ENCODE results near the gene ATG7. TPM values are rescaled to one million over a fixed set of nuclear protein-coding genes. Genes with fewer than 3 reads are reported as not detected.

ATG7 gene
- total RNA-seq, 4 donors from 2014 or later: 20.6 to 50.4 (median 39.9) TPM

DNA sequence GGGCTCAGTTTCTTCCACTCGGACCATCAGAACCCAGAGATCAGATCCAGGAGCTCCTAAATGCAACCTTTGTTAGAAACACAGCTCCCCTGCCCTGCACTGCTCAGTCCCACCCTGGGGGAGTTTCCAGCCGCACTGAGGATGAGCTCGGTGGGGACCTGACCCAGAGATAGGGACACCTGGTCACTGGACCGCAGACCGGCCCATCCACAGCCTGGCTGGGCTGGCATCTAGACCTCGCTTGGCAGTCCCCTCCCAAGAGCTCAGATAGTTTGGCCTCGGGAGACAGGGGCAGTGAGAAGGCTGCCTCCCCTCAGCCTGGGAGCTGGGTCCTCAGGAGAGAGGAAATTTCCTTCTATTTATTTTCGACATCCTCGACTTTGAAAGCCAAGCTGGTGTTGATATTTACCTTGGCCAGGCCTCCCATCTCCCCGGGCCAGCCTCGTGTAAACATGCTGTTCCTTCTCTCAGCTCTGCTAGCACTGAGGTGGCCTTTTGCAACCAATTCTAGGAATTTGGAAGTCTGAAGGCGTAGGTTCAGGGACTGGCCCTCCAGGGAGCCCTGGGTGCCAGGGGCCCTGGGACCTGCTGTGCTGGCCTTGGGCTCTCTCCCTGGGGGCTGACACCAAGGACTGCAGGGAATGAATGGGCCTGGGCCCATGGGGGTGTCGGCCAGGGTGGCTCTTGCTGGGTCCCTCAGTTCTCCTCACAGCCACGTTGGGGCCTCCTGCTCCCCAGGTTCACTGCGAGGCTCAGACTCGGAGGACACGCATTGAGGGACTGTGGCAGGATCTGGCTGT, 281.4 kb downstream of the ATG7 start:
- no peaks in the 10 kb centered on the region for H3K9me3 ChIP-seq
- peak; percentile 23 to 34 for TF ChIP-seq POLR2AphosphoS5 (IDR thresholded peaks at IDR 0.05)
- no peak for TF ChIP-seq EP300 (IDR thresholded peaks at IDR 0.05)
- no peak for TF ChIP-seq POLR2A (IDR thresholded peaks at IDR 0.05; ENCODE audit: low read depth)
- TF ChIP-seq, protein P1, sequence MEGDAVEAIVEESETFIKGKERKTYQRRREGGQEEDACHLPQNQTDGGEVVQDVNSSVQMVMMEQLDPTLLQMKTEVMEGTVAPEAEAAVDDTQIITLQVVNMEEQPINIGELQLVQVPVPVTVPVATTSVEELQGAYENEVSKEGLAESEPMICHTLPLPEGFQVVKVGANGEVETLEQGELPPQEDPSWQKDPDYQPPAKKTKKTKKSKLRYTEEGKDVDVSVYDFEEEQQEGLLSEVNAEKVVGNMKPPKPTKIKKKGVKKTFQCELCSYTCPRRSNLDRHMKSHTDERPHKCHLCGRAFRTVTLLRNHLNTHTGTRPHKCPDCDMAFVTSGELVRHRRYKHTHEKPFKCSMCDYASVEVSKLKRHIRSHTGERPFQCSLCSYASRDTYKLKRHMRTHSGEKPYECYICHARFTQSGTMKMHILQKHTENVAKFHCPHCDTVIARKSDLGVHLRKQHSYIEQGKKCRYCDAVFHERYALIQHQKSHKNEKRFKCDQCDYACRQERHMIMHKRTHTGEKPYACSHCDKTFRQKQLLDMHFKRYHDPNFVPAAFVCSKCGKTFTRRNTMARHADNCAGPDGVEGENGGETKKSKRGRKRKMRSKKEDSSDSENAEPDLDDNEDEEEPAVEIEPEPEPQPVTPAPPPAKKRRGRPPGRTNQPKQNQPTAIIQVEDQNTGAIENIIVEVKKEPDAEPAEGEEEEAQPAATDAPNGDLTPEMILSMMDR (IDR thresholded peaks at IDR 0.05): no peak
- peak overlapping the region; percentile 41 to 66 (median 57) for H3K27ac ChIP-seq (replicated peaks in 1 of 4)
- H3K4me3 ChIP-seq: no peak overlapping the region
- WGBS: 66% methylated on average over 15 of the region's 17 CpGs
- H3K36me3 ChIP-seq: peaks cover 6 to 42% (median 14%) of the 10 kb centered on the region in 4 donors
- intact Hi-C loops (cut with DNase I): no loop called here
- no peak for DNase-seq (ENCODE audit: extremely low spot score)
- H3K27me3 ChIP-seq: no peaks in the 10 kb centered on the region
- H3K4me1 ChIP-seq: peaks cover 50 to 61% (median 57%) of the 10 kb centered on the region in 4 donors

DNA sequence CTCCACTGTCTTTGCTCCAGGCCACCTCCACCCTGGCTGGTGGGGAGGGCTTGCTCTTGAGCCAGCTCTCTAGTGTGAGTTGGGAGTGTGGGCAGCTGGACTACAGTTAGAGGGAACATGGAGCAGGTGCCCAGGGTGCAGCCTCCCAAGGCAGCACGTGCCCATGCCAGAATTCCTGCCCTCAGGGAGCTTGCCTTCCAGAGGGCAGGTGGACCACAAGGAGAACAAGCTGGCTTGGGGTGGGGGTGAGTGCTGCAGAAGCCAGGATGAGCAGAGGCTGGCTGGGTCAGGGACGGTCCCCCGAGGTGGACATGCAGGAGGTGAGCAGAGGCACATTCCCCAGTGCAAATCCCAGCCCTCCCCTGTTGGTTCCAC, 282.0 kb downstream of the ATG7 start:
- intact Hi-C loops (cut with DNase I): no loop called here
- H3K27ac ChIP-seq (replicated peaks in 1 of 4): peak overlapping the region; percentile 41 to 66 (median 57)
- H3K27me3 ChIP-seq: no peaks in the 10 kb centered on the region
- H3K36me3 ChIP-seq: peaks cover 6 to 48% (median 20%) of the 10 kb centered on the region in 4 donors
- H3K4me3 ChIP-seq: no peak overlapping the region
- TF ChIP-seq POLR2AphosphoS5 (IDR thresholded peaks at IDR 0.05) (no peak), EP300 (IDR thresholded peaks at IDR 0.05) (no peak), POLR2A (IDR thresholded peaks at IDR 0.05; ENCODE audit: low read depth) (no peak)
- TF ChIP-seq, protein P1 (IDR thresholded peaks at IDR 0.05): no peak
- peaks cover 45 to 67% (median 58%) of the 10 kb centered on the region in 4 donors for H3K4me1 ChIP-seq
- no peak for DNase-seq (ENCODE audit: extremely low spot score)
- no CpG with 5 or more reads among the region's 3 CpGs for WGBS
- no peaks in the 10 kb centered on the region for H3K9me3 ChIP-seq

DNA sequence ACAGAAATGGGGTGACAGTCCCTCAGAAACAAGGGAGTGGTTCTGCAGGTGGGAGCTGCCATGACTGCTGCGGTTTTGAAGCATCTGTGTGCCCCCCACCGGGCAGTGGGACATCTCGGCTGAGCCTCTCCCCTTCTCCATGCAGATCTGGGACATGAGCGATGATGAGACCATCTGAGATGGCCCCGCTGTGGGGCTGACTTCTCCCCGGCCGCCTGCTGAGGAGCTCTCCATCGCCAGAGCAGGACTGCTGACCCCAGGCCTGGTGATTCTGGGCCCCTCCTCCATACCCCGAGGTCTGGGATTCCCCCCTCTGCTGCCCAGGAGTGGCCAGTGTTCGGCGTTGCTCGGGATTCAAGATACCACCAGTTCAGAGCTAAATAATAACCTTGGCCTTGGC, 282.5 kb downstream of the ATG7 start:
- Histone ChIP-seq H3K9me3 (no peaks in the 10 kb centered on the region), H3K4me3 (no peak overlapping the region), H3K27ac (replicated peaks in 1 of 4) (peak overlapping the region in 3 of 4 donors; percentile 42 to 66 (median 50)), H3K36me3 (peaks cover 6 to 52% (median 24%) of the 10 kb centered on the region in 4 donors), H3K27me3 (no peaks in the 10 kb centered on the region), H3K4me1 (peaks cover 47 to 71% (median 63%) of the 10 kb centered on the region in 4 donors)
- WGBS: 91% methylated on average over 7 of the region's 12 CpGs
- intact Hi-C loops (cut with DNase I): no loop called here
- TF ChIP-seq, protein P1 (IDR thresholded peaks at IDR 0.05): no peak
- TF ChIP-seq POLR2A (IDR thresholded peaks at IDR 0.05; ENCODE audit: low read depth): no peak
- TF ChIP-seq POLR2AphosphoS5 (IDR thresholded peaks at IDR 0.05): no peak
- no peak for TF ChIP-seq EP300 (IDR thresholded peaks at IDR 0.05)
- no peak for DNase-seq (ENCODE audit: extremely low spot score)

DNA sequence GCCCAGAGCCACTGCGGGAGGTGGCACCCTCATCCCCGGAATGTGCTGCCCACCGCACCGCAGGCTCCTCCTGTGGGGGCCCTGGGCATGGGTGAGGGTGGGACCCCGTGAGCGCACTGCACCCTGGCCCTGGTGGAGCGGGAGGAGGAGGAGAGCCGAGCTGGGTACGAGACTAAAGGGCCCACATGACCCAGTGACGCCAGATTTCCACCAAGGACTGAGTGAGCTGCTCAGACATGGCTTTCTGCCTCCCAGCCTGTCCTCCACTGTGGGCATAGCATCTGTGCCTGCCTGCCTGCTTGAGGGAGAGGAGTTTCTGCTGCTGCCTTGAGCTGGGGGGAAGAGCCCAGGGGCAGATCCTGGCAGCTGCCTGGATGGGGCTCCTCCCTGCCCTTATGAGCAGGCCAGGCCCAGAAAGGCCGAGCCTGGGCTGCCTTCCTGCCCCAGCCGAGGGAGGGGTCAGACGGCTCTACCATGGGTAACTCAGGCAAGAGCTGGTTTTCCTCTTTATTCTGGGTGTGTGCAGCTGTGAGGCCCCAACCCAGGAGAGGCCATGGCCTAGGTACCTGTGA, 283.1 kb downstream of the ATG7 start:
- Histone ChIP-seq H3K27ac (replicated peaks in 1 of 4) (peak overlapping the region in 3 of 4 donors; percentile 10 to 66 (median 42)), H3K4me1 (peaks cover 53 to 78% (median 69%) of the 10 kb centered on the region in 4 donors), H3K4me3 (no peak overlapping the region), H3K27me3 (no peaks in the 10 kb centered on the region), H3K9me3 (no peaks in the 10 kb centered on the region), H3K36me3 (peaks cover 6 to 53% (median 24%) of the 10 kb centered on the region in 4 donors)
- no peak for DNase-seq (ENCODE audit: extremely low spot score)
- TF ChIP-seq POLR2AphosphoS5 (IDR thresholded peaks at IDR 0.05) (no peak), EP300 (IDR thresholded peaks at IDR 0.05) (no peak), POLR2A (IDR thresholded peaks at IDR 0.05; ENCODE audit: low read depth) (no peak)
- TF ChIP-seq, protein P1 (IDR thresholded peaks at IDR 0.05): no peak
- 90% methylated on average over 3 of the region's 13 CpGs for WGBS
- intact Hi-C loops (cut with DNase I): no loop called here
